Sciatic nerve (tissue), 2 donors: ENCODE results near the gene MYH3. TPM values are rescaled to one million over a fixed set of nuclear protein-coding genes. Genes with fewer than 3 reads are reported as not detected.
A peak's percentile ranks its signal among the peaks of the same experiment; 100 is the strongest.
"Not testable (repeated sequence)": the region's sequence is repeated elsewhere in the genome, so short reads cannot be mapped to it uniquely, and the experiment has no call there.

Source experiments
- ATAC-seq: fragments of 200-7000 bp; cut with Tn5 transposase; one replicate; pipeline ENCODE4 v1.9.1; 2020; ENCODE audit warnings: mild to moderate bottlenecking, moderate library complexity
- DNase-seq: peaks from one replicate; pipeline ENCODE4 v3.0.0-alpha.2; 2020; ENCODE audit warnings: low spot score
- intact Hi-C: fragments of 100-400 bp; cut with DNase I; formaldehyde crosslinking; loops from one replicate; pipeline ENCODE4 v1.14.2; 2022
- total RNA-seq: library from RNA; stranded (reverse); fragmentation: NEBNext Ultra II Directional; extraction: Animal tissue kit (Norgen Biotek cat#: 25700); gene quantifications from one replicate; pipeline ENCODE4 v1.2.1, GENCODE V29; 2021
- donor health status: DM: no; HTN: no; CAD: no.
- donor health status: DM: no; HTN: no; CAD: no.

Gene MYH3
- total RNA-seq = 4.3 TPM

DNA sequence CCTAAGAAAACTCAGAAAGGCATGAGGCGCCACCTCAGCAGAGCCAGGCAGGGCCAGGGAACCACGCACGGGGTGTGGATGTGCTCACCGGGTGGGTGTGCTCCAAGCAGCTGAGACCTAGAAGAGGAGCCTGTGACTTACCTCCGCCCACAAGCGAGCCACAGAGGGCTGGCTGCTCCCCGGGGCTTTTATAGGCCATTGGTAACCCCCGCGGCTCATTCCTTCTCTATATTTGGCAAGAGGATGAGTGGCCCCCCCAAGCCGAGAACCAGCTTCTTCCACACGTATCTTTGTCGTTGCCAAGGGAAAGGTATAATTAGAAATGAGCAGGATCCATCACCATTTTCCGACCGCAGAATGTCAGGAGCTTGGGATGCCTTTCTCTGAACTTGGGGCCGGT, at the start of gene MYH3:
MYH3 (minus strand) TSS at position 162 of the 400 bp plus-strand sequence. CDS start 2,245 bp downstream, outside the sequence.
- no peak for DNase-seq
- intact Hi-C loops = no loop called here
- no peak for ATAC-seq

DNA sequence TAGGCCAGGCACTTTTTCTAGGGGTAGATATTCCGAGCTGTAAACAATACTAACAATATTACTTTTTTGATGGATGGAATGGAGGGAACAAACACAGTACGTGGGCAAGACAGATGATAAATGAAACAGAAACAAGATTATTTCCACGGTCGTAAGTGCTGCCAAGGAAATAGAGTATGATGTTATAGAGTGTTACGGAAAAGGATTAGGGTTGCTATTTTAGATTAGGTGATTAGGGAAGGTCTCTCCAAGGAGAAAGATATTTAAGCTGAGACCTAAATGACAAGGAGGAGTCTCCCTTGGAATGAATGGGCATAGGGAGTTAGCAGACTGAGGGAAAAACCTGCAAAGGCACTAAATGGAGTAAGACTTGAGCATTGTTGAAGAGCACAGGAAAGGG, 48.6 kb upstream of the MYH3 start:
- intact Hi-C loops = no loop called here
- DNase-seq = no peak
- no peak for ATAC-seq

DNA sequence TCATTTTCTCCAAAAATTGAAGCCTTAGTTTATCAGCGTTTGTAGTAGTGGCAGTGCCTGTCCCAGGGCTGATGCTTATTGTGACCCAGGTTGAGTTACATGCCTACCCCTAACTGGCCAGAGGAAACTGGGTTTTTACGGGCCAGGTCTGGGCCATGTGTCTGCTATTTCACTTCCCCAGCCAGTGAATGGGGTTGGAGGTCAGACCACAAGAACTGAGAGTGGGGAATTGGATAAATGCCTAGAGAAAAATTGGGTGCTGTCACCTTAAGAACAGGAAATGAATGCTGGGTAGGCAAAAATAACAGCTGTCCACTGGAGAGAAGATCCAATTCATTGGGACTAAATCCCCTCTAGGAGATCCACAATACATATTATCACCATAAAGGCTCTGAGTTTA, 45.5 kb upstream of the MYH3 start:
- no peak for ATAC-seq
- intact Hi-C loops = no loop called here
- DNase-seq = no peak

DNA sequence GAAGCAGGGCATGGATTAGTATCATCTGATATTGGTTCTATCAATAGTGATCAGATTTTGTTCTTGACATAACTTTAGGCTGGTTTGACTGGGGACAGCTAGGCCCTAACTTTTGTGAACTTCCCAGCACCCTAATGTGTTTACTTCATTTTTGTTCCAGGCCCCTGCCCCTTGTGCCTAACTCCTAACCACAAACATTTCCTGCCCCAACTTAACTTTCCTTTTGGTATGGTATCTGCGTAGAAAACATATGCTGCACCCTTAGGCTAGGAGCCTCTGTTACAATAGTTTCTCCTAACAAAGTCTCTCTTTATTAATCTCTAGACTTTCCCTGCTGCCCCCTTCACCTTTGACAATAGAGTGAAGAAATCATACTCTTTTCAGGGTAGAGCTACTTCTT, 42.7 kb upstream of the MYH3 start:
- no peak for ATAC-seq
- intact Hi-C loops = no loop called here
- no peak for DNase-seq

DNA sequence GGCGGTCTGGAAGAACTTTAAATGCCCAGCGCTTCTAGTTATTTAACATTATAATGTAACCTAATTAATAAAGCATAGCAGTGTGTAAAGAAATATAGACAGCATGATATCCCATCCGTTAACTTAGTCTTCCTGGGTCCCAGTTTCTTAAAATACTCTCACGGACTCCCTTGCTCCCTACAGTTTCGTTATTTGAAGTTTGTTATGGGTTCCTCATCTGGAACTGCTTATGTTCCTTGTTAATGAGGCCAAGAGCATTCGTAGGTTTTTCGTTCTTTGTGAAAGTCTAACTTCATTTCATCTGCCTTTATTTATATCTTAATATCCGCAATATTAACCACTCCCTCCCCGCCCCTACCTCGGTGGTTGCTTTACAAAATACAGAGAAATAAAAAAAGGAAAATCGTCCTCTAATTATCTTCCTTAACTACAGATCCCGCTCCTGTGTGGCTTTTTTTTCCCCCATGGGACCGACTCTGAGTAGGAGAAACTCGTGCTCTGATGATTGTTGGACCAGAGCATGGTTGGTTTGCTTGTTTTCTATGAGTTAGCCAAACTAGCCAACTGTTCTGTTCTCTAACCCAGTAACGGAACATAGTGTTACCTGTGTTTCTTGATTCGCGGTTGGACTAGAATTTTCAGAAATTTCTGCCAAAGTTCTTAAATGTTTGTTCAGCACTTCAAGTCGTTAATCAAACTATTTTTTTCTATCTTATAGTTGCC, 41.1 kb upstream of the MYH3 start:
- intact Hi-C loops = no loop called here

DNA sequence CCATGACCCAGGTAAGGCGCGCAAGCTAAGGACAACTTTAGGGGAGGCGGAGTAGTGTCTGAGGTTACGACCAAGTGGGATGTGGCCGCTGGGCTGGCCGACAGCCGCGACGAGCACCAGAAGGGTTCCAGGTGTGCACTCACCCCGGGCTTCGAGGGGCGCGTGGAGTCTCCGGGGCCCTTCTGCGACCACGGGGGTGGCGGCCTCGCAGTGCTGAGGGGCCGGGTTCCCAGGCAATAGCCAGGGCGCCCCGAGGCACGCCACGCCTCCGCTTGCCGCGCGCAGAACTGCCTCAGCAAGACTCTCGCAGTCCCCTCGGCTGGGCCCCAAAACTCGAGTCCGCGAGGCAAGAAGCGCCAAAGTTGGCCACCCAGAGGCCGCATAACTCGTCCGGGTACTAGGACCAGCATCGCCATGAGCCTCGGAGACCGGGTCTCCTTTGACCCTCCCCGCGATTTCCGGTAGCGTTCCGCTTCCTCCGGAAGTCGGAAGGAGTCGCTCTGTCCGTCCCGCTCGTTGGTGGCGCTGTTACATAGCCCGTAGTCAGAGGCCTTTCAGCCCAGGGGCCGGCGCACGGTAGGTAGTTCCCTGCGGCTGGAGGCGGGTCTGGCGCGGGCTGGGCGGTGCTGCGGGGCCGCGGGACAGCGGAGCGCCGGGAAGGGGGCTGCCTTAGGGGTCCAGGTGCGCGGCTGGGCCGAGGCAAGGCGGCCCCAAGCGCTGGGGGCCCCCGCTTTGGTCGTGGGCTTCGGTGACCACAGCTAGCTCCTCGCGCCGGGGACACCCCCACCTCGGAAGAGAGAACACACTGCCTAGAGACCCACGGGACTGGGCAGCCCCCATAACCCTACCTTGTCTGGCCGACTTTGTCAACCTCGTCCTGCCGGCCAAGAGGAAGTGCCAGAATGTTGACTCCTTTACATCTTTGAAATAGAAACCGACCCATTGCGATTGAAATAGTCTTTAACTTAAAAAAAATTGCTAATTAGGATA, 40.3 kb upstream of the MYH3 start, which contains the start of the genes ADPRM and SCO1:
ADPRM (plus strand) TSS at position 503 of the 990 bp plus-strand sequence. CDS start 7,333 bp downstream, outside the sequence.
SCO1 (minus strand) TSS at position 442 of the 990 bp plus-strand sequence; CDS start at position 416, 26 bp downstream.
- ATAC-seq (peak; percentile 99), DNase-seq (peak; percentile 96)
- intact Hi-C loops = no loop called here

More for the DNA sequence above, 41.1 kb upstream of the MYH3 start:
- DNase-seq (no peak), ATAC-seq (no peak)

DNA sequence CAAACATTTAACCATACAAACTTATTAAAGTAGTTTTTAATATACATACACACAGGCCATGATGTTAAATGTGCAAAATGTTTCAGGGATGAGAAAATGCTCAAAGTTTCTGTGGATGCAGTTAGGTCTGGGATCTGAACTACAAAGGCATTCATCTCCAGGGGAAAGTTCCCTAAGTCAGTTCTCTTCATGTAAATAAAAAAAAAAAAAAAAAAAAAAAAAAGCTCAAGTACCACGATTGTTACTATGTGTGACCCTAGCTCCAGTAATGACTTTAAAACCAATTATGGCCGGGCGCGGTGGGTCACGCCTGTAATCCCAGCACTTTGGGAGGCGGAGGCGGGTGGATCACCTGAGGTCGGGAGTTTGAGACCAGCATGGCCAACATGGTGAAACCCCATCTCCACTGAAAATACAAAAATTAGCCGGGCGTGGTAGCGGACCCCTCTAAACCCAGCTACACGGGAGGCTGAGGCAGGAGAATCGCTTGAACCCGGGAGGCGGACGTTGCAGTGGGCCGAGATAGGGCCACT, 38.8 kb upstream of the MYH3 start:
- DNase-seq, intact Hi-C loops, ATAC-seq: not testable (repeated sequence)

DNA sequence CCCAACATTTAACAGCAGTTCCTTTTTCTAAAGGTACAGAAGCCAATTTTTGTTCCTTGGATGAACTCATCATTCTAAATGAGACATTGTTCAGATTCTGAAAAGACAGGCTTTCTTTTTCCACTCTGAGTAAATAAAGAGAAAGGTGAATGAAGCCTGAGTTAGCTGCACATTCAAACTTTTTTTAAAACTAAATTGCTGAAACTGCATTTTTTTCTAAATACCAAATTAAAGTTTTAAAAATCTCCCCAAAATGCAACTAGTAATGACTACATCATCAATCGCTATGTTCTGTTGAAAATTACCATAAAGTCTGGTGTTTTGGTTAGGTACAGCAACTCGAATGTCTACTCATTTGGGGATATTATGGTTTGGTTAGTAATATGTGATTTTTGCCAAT, 30.4 kb upstream of the MYH3 start:
- ATAC-seq (no peak), DNase-seq (no peak)
- intact Hi-C loops = no loop called here

DNA sequence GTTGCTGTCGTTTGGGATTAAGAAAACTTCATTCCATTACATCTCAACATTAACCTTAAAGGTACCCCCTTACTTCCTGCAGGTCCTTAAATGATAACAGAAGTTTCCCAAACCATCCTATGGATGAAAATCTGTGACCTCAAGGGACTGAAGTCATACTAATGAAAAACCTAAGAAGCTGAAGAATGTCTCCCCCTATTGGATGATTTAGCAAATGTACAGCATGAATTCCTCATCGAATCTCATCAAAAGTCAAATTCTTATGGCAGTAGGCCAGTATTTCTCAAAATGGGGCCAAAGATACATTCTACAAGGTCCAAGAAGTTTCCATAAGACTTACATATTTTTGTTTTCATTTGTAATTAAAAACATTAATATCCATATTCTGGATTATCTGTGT, 26.7 kb upstream of the MYH3 start:
- ATAC-seq = no peak
- no peak for DNase-seq
- intact Hi-C loops = no loop called here

DNA sequence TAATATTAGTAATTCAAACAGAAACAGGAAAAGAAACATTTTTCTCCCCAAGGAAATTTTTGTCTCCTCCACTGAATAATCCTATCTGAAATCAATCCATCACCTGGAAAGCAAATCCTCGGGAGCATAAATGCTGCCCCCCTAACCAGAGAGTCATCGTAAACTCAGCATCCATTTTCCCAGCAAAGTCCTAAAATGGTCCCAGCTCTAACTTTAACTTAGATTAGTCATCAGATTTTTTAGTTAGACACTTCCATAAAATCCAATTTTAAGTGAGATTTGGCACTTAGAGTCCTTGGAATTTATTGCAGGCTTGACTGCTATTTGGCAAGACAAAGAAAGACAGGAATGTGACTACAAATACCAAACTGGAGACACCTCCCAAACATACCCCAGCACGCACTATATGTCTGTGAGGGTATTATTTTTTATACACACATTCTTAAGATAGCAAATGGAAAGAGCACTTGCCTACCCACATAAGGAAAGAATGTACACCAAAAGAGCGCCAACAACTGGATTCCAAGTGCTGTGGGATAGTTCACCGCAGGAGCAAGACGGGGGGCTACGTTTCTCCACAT, 24.8 kb upstream of the MYH3 start:
- no peak for DNase-seq
- ATAC-seq = no peak
- intact Hi-C loops = no loop called here

DNA sequence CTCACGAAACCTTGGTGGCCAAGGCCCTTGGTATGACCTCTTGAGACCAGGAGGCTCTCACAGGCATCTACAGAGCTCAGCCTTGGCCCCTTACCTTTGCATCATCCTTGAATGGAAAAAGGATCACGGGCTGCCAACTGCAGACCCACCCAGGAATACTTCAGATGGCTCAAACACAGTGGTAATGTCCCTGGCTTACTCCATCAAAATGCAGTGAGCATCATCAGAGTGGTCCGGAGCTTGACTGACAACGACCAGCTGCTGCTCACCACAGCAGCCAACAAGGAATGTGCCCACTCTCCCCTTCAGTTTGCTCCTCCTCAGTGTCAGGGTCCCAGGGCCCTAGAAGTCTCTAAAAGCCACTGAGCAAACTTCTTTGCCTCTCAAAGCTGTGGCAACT, 17.6 kb upstream of the MYH3 start:
- ATAC-seq (no peak), DNase-seq (no peak)
- intact Hi-C loops = no loop called here

DNA sequence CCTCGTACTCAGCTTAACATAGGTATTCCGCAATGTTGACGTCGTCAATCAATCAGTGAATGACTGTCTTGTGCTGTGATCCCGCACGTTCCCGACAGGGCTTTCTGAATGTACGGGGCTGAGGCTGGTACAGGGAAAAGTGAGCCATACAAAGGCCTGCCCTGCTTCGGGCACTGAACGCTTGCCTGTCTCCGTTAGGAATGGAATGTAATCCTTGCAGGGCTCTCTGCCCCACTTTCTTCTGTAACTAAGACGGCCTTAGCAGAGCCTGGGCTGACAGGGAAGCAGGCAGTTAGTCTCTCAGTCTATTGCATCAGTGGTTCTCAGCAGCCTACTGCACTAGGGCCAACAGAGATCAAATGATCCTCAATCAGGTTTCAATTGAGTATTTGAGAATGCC, 16.2 kb upstream of the MYH3 start:
- intact Hi-C loops = no loop called here
- no peak for ATAC-seq

DNA sequence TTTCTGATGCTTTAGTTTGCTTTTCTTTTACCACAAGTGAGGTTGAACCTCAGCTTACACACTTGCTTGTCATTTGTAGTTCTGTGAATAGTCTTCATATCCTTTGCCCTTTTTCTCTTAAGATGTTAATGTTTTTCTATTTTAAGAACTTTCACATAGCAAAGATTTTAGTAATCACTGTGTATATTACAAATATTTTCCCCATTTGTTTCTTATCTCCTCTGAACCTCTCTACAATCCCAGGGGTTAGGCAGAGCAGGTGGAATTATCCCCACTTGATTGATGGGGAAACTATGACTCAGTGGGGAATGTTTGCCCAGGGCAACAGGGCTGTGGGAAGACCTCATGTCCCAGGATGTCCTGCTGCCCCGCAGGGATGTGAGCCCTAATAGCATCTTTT, 11.7 kb upstream of the MYH3 start:
- DNase-seq (no peak), ATAC-seq (no peak)
- intact Hi-C loops = no loop called here

More for the DNA sequence above, 16.2 kb upstream of the MYH3 start:
- no peak for DNase-seq

DNA sequence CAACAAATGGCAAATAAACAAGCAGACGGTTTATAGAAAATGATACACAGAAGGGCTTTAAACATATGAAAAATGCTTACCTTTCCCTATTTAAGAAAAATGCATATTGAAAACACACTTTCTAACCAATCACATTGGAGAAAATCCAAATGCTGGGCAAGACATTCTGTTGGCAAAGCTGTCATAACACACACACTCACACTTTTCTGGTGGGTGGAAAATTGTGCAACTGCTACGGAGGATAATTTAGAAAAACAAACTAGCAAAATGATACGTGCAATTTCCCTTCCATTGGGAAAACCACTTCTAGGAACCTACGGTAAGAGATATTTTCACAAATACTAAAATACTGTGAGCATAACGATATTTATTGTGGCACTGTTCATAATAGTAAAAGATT, 9.8 kb upstream of the MYH3 start:
- intact Hi-C loops = no loop called here
- no peak for ATAC-seq
- no peak for DNase-seq

DNA sequence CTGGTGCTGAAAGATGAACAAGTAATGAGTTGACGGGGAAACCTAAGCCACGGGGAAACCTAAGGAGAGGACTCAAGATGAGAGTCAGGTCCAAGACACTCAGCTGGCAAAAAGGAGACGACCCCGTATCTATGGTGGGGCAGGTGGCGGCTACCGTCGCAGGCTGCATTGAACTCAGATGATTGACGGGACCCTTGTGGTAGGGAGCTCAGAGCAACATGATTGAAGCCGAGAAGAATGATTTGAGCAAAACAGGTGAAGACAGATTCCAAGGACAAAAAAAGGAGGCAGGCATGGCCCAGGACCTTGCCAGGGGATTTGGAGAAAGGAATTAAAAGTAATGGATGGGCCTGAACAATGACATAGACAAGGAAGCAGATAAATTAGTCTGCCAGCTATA, 7.5 kb upstream of the MYH3 start:
- intact Hi-C loops = no loop called here
- no peak for DNase-seq
- no peak for ATAC-seq

DNA sequence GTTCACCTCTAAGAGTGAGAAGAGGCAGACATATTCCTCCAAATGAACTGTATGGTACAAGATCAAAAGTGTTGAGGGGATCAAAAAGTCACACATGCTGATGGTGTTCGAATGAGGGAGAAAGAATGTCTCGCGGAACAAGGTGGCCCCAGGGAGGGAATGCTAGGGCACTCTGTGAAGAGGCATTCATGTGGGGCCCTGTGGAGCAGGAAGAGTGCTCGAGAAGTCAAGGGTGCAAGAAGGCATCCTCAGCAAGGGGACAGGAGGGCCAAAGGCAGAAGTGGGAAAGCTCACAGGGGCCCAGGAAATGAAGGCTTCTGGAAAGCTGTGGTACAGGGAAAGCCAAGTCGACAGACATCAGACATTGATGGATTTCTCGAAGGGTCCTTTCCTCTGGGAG, 6.1 kb upstream of the MYH3 start:
- no peak for DNase-seq

DNA sequence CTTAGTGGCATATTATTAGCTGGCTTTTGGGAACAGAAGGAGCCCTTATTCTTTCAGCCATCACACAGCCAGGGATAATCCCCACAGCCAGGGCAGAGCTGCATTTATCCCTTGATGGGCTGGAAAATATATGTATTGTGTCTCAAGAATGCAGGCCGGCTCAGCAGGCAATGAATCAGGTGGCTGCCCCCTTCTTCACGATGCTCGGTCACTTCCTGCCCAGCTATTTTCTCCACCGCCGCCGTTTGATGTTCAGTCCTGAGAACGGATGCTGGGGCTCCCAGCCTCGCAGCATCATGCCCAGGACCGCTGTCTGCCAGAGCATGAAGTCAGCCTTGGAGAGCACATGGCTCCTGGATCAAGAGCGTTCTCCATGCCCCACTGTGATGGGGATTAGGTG, 4.3 kb upstream of the MYH3 start:
- no peak for DNase-seq
- no peak for ATAC-seq
- intact Hi-C loops = no loop called here

More for the DNA sequence above, 6.1 kb upstream of the MYH3 start:
- intact Hi-C loops = no loop called here
- ATAC-seq = no peak

DNA sequence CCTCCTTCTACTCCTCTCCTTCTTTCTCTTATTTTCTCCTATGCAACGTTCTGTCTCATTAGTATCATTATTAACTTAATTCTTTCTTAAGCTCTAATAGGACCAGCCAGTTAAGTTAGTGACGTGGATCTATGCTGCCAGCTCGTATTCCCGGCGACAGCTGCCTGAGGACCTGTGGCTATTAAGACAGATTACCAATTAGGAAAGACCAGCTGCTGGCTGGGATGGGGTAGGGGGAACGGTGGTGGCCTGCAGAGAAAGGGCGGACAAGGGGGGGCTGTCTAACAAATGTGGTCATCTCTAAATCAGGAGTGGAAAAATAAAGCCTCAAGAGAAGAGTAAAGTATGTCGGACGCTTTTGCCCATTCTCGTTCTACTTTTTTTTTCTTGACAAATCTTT, 770 bp upstream of the MYH3 start:
- no peak for DNase-seq
- intact Hi-C loops = no loop called here
- no peak for ATAC-seq

DNA sequence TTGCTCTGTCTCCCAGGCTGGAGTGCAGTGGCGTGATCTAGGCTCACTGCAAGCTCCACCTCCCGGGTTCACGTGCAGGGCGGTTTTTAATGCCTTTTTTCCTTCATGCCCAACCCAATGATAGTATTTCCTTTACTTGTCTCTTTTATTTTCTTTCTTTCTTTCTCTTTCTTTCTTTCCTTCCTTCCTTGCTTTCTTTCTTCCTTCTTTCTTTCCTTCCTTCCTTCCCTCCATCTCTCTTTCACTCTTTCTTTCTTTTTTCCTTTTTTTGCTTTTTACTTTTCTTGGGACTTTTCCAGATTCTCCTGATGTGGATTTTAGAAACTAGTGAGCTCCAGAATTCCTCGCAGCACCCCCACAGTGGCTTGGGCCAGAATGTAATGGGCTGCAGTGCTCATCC, 3.1 kb downstream of the MYH3 start:
- no peak for DNase-seq

More for the DNA sequence above, 3.1 kb downstream of the MYH3 start:
- ATAC-seq = no peak
- intact Hi-C loops = no loop called here
